HS-27A (cell line): Measurements from ENCODE around the gene DEAF1.

Source experiments
- DNase-seq: peaks from one replicate; pipeline ENCODE4 v3.0.0-alpha.2; 2012; ENCODE audit warnings: low read depth, missing footprints

DEAF1 gene

GRCh38 chr11:645536-645935 lies 49.5 kb downstream of the DEAF1 start:
- DNase-seq, result no peak

- no peak for DNase-seq
These were observed 50.9 kb downstream of the DEAF1 start for GRCh38 chr11:643849-644738.

- DNase-seq, result no peak
These were observed 51.7 kb downstream of the DEAF1 start for GRCh38 chr11:643366-643765.

- no peak for DNase-seq
These were observed 53.1 kb downstream of the DEAF1 start for GRCh38 chr11:641806-642370.

- no peak for DNase-seq
These were observed 54.9 kb downstream of the DEAF1 start for GRCh38 chr11:640021-640706.

- DNase-seq, result no peak
These were observed 55.6 kb downstream of the DEAF1 start for GRCh38 chr11:639332-639955.

GRCh38 chr11:638631-639331 lies 56.2 kb downstream of the DEAF1 start:
- no peak for DNase-seq

GRCh38 chr11:637593-638521 lies 57.2 kb downstream of the DEAF1 start:
- DNase-seq, result no peak

- no peak for DNase-seq
These were observed 57.8 kb downstream of the DEAF1 start for GRCh38 chr11:637333-637592.

- DNase-seq, result no peak
These were observed 58.3 kb downstream of the DEAF1 start, which contains the start of gene DRD4 for GRCh38 chr11:636511-637332. Gene DRD4, plus strand, starts transcription at chr11:637269. Its CDS starts 36 bp downstream, at chr11:637305.

- no peak for DNase-seq
These were observed 59.0 kb downstream of the DEAF1 start for GRCh38 chr11:635945-636510.

- no peak for DNase-seq
These were observed 64.2 kb downstream of the DEAF1 start for GRCh38 chr11:630871-631270.

GRCh38 chr11:629237-629583 lies 65.8 kb downstream of the DEAF1 start:
- DNase-seq, result no peak

GRCh38 chr11:628056-628455 lies 67.0 kb downstream of the DEAF1 start:
- no peak for DNase-seq

GRCh38 chr11:627308-627576 lies 67.8 kb downstream of the DEAF1 start:
- no peak for DNase-seq

- DNase-seq, result no peak
These were observed 68.3 kb downstream of the DEAF1 start, which contains the start of gene SCT for GRCh38 chr11:626475-627307. Gene SCT, minus strand, starts transcription at chr11:627181. Its CDS starts 38 bp downstream, at chr11:627143.

GRCh38 chr11:625636-626268 lies 69.3 kb downstream of the DEAF1 start:
- DNase-seq, result no peak
